B cell (primary cell): ENCODE measurements around the gene ESR2. TPM values are rescaled to one million over a fixed set of nuclear protein-coding genes. Genes with fewer than 3 reads are reported as not detected.

ENCODE experiments used
- ATAC-seq: fragments of 200-7000 bp; cut with Tn5 transposase; one replicate; pipeline ENCODE4 v1.10.0; 2021; ENCODE audit warnings: low read depth, mild to moderate bottlenecking, moderate number of reproducible peaks, moderate library complexity
- CTCF ChIA-PET: fragments of 350-600 bp; sonication (Branson Sonifier 250); formaldehyde crosslinking; loops from one replicate; lab custom pipeline; 2021; ENCODE audit warnings: antibody characterized with exemption, inconsistent platforms; lab: Charles Lee
- POLR2A ChIA-PET: fragments of 350-600 bp; sonication (Branson Sonifier 250); formaldehyde crosslinking; loops from one replicate; lab custom pipeline; 2021; ENCODE audit warnings: antibody characterized with exemption; lab: Charles Lee
- DNase-seq: peaks from one replicate; pipeline ENCODE4 v3.0.0; 2013
- H2AFZ ChIP-seq: 2 replicates; pipeline ENCODE4 v1.6.1; 2012; ENCODE audit warnings: mild to moderate bottlenecking, low read depth, low read length; ENCODE audit not compliant: insufficient read depth, poor library complexity, severe bottlenecking
- H3K27ac ChIP-seq, 2 donors: 1 replicate in 1 of 2; 2 replicates in 1 of 2; pipeline ENCODE4 v1.5.1; 2012 to 2013; ENCODE audit warnings: low read length in 2 of 2, mild to moderate bottlenecking in 2 of 2, moderate library complexity in 1 of 2
- H3K27me3 ChIP-seq, 4 experiments: fragments of 200-600 bp in 1 of 4; sonication (generic) in 1 of 4; replicated peaks in 1 of 4; 1 replicate in 2 of 4; 2 replicates in 2 of 4; pipeline versions ENCODE4 v1.6.1 to v1.7.0; 2013 to 2016; ENCODE audit warnings: low read length in 3 of 4, mild to moderate bottlenecking in 2 of 4, mixed read lengths in 1 of 4, moderate library complexity in 1 of 4; ENCODE audit not compliant: insufficient read depth in 4 of 4, control insufficient read depth in 3 of 4; ENCODE audit errors: control extremely low read depth in 1 of 4
- H3K36me3 ChIP-seq, 2 experiments: replicated peaks in 1 of 2; 1 replicate in 1 of 2; 2 replicates in 1 of 2; pipeline versions ENCODE4 v1.6.1 to v1.7.1; 2013; ENCODE audit warnings: low read length in 1 of 2; ENCODE audit not compliant: insufficient read depth in 2 of 2, control insufficient read depth in 1 of 2; ENCODE audit errors: control extremely low read depth in 1 of 2, extremely low read depth in 1 of 2
- H3K4me1 ChIP-seq, 2 donors: fragments of 200-600 bp in 1 of 2; sonication (generic) in 1 of 2; 1 replicate in 1 of 2; 2 replicates in 1 of 2; pipeline versions ENCODE4 v1.5.1 to v1.6.1; 2013 to 2017; ENCODE audit warnings: low read length in 2 of 2; ENCODE audit not compliant: control insufficient read depth in 2 of 2, insufficient read depth in 2 of 2
- H3K4me2 ChIP-seq: replicated peaks from 2 replicates; pipeline ENCODE3; 2012; ENCODE audit warnings: mild to moderate bottlenecking, low read depth, low read length; ENCODE audit not compliant: poor library complexity, severe bottlenecking
- H3K4me3 ChIP-seq, 5 experiments: fragments of 200-600 bp in 1 of 5; sonication (generic) in 1 of 5; 1 replicate in 3 of 5; 2 replicates in 2 of 5; pipeline versions ENCODE4 v1.5.1 to v1.7.0; 2011 to 2016; ENCODE audit warnings: low read length in 4 of 5, mild to moderate bottlenecking in 4 of 5, low read depth in 2 of 5, control low read depth in 1 of 5, moderate library complexity in 1 of 5; ENCODE audit not compliant: insufficient read depth in 1 of 5; ENCODE audit errors: control extremely low read depth in 1 of 5, extremely low read depth in 1 of 5
- H3K79me2 ChIP-seq: fragments of 200-600 bp; sonication (generic); one replicate; pipeline ENCODE4 v1.6.0; 2016; ENCODE audit warnings: low read length; ENCODE audit not compliant: control insufficient read depth, insufficient read depth
- H3K9ac ChIP-seq: fragments of 200-600 bp; sonication (generic); 2 replicates; pipeline ENCODE4 v1.6.1; 2017; ENCODE audit warnings: mild to moderate bottlenecking, low read length, moderate library complexity
- H3K9me3 ChIP-seq, 3 donors: one replicate each; pipeline versions ENCODE4 v1.6.1 to v1.7.1; 2013; ENCODE audit warnings: low read length in 2 of 3; ENCODE audit not compliant: control insufficient read depth in 2 of 3, insufficient read depth in 1 of 3; ENCODE audit errors: control extremely low read depth in 1 of 3
- H4K20me1 ChIP-seq: 2 replicates; pipeline ENCODE4 v1.6.0; 2012; ENCODE audit warnings: mild to moderate bottlenecking, low read length; ENCODE audit not compliant: insufficient read depth, control insufficient read depth, poor library complexity, severe bottlenecking
- H3K27ac Mint-ChIP-seq: one replicate; pipeline ENCODE4 v1.8.0; 2021; ENCODE audit warnings: mixed read lengths
- H3K27me3 Mint-ChIP-seq: one replicate; pipeline ENCODE4 v1.8.0; 2021; ENCODE audit warnings: mixed read lengths
- H3K4me1 Mint-ChIP-seq: one replicate; pipeline ENCODE4 v1.8.0; 2021; ENCODE audit warnings: mixed read lengths
- H3K4me3 Mint-ChIP-seq: one replicate; pipeline ENCODE4 v1.8.0; 2021; ENCODE audit warnings: mixed read lengths
- H3K9me3 Mint-ChIP-seq: one replicate; pipeline ENCODE4 v1.8.0; 2022; ENCODE audit warnings: mixed read lengths; ENCODE audit not compliant: insufficient read depth
- CTCF ChIP-seq: fragments of 200-600 bp; IDR thresholded peaks from one replicate; pipeline ENCODE4 v1.8.0; 2022; ENCODE audit warnings: antibody characterized with exemption, mild to moderate bottlenecking
- EZH2 ChIP-seq: IDR thresholded peaks from 2 replicates; pipeline ENCODE4 v1.6.1; 2012; ENCODE audit warnings: borderline replicate concordance, low read depth, mild to moderate bottlenecking, moderate library complexity, low read length; ENCODE audit not compliant: insufficient read depth, poor library complexity, severe bottlenecking
- WGBS: methylation state at CpG from one replicate; pipeline ENCODE4 v1.1.5; 2013; ENCODE audit warnings: missing lambda C conversion rate; ENCODE audit not compliant: insufficient coverage; 5-methylcytosine and 5-hydroxymethylcytosine counted together
- intact Hi-C: fragments of 100-400 bp; cut with micrococcal nuclease; formaldehyde crosslinking; loops from one replicate; pipeline ENCODE4 v1.10.0; 2022
- polyA plus RNA-seq: library from polyadenylated mRNA; depleted of rRNA; stranded (reverse); fragments of >200 nt; gene quantifications from 2 replicates; pipeline ENCODE4 v1.2.3, GENCODE V29; 2012
- total RNA-seq, 2 donors: library from RNA; stranded (reverse); fragments of 120-200 nt in 1 of 2; gene quantifications; 1 replicate in 1 of 2; 2 replicates in 1 of 2; pipeline versions ENCODE4 v1.2.3 to v1.2.4, GENCODE V29; 2013 to 2022

Gene ESR2
- total and polyA plus RNA-seq, 2 donors (not counting 1 experiment from before 2014, with no cell fraction given) = 5.4 to 87.8 TPM

- no peaks in the 10 kb centered on the region for H3K27me3 ChIP-seq
- no peak overlapping the region for H3K4me3 ChIP-seq
- Mint-ChIP-seq H3K27ac (no peak overlapping the region), H3K4me1 (no peaks in the 10 kb centered on the region), H3K4me3 (no peak overlapping the region), H3K27me3 (no peaks in the 10 kb centered on the region), H3K9me3 (no peaks in the 10 kb centered on the region)
- no peaks in the 10 kb centered on the region for H4K20me1 ChIP-seq
- H3K4me1 ChIP-seq = no peaks in the 10 kb centered on the region
- intact Hi-C loops = no loop called here
- H3K4me2 ChIP-seq = no peak overlapping the region
- DNase-seq = no peak
- no peak overlapping the region for H3K27ac ChIP-seq
- POLR2A ChIA-PET = no interaction called here
- no CpG with 5 or more reads among the region's 3 CpGs for WGBS
- CTCF ChIA-PET = interaction anchor here (1.2 kb wide), 1 partner anchor 51 kb away, joined by 10 read pairs; no protein-coding TSS in a partner anchor
- H3K36me3 ChIP-seq = no peaks in the 10 kb centered on the region
- H3K79me2 ChIP-seq = no peaks in the 10 kb centered on the region
- TF ChIP-seq CTCF (no peak), EZH2 (no peak)
- H3K9ac ChIP-seq = no peak overlapping the region
- no peak overlapping the region for H2AFZ ChIP-seq
- no peaks in the 10 kb centered on the region for H3K9me3 ChIP-seq
- ATAC-seq = no peak
These were observed 40.5 kb downstream of the ESR2 start for GRCh38 chr14:64253672-64254071.

DNA sequence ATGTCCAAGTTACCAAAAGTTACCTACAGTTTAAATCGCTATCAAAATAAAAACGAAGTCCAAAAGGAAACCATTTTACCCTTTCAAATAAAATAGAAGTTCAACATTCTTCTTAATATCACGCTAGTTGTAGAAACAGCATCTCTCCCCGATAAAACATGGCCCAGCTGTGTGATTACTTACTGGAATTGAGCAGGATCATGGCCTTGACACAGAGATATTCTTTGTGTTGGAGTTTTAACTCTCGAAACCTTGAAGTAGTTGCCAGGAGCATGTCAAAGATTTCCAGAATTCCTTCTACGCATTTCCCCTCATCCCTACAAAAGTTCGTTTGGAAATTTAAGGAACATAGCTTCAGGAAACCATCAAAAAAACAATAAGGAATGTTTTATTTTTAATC is 44.8 kb downstream of the ESR2 start:
- POLR2A ChIA-PET = interaction anchor here (0.6 kb wide), 1 partner anchor 12 kb away, joined by 4 read pairs; no protein-coding TSS in a partner anchor

More for the DNA sequence above, 44.8 kb downstream of the ESR2 start:
- H3K27me3 Mint-ChIP-seq = no peaks in the 10 kb centered on the region
- ATAC-seq (no peak), DNase-seq (no peak)
- no peaks in the 10 kb centered on the region for H3K9me3 ChIP-seq
- WGBS = no CpG with 5 or more reads among the region's 7 CpGs
- H3K36me3 ChIP-seq = no peaks in the 10 kb centered on the region
- no peak overlapping the region for H3K4me2 ChIP-seq
- no peak overlapping the region for H3K4me3 Mint-ChIP-seq
- CTCF ChIA-PET = interaction anchor here (0.6 to 2.0 kb wide), 3 partner anchors 14 to 88 kb away, joined by 3 to 6 read pairs (median 3); no protein-coding TSS in a partner anchor
- no peak overlapping the region for H3K4me3 ChIP-seq
- H3K9me3 Mint-ChIP-seq = no peaks in the 10 kb centered on the region
- H3K27me3 ChIP-seq = no peaks in the 10 kb centered on the region
- H3K4me1 ChIP-seq = no peaks in the 10 kb centered on the region
- H3K79me2 ChIP-seq = no peaks in the 10 kb centered on the region
- no peaks in the 10 kb centered on the region for H4K20me1 ChIP-seq
- H3K27ac Mint-ChIP-seq = no peak overlapping the region
- intact Hi-C loops = no loop called here
- no peak overlapping the region for H2AFZ ChIP-seq
- H3K4me1 Mint-ChIP-seq = no peaks in the 10 kb centered on the region
- no peak overlapping the region for H3K27ac ChIP-seq
- no peak overlapping the region for H3K9ac ChIP-seq
- TF ChIP-seq EZH2 = no peak
- no peak for TF ChIP-seq CTCF
